HG02840 (cell line): Measurements from ENCODE around the gene PWWP2B.

ENCODE experiments used
- ATAC-seq: cut with Tn5 transposase; IDR thresholded peaks from one replicate; pipeline ENCODE4 v1.9.1; 2021; ENCODE audit warnings: mild to moderate bottlenecking, moderate library complexity, moderate number of reproducible peaks; ENCODE audit not compliant: unreplicated experiment, low FRiP score

PWWP2B gene

DNA sequence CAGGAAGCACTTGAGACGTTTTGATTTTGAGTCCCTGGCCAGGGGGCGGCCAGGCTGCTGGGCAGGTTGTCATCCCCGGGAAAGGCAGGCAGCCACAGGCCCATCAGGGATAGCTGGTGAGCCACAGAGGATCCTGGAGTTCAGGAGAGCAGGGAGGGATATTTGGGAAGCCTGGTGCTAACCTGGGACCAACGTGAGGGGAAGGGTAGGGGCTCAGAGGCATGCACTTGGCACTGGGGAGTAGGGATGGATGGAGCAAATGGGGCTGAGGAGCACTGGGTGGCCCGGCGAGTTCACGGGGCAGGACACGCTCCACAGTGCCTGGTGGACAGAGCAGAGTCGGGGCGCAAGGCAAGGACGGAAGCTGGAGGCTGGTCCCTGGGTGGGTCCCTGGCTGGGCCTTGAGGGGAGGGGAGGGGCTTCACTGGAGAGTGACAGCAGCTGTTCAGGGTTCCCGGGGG is 34.8 kb upstream of the PWWP2B start:
- ATAC-seq, result no peak

DNA sequence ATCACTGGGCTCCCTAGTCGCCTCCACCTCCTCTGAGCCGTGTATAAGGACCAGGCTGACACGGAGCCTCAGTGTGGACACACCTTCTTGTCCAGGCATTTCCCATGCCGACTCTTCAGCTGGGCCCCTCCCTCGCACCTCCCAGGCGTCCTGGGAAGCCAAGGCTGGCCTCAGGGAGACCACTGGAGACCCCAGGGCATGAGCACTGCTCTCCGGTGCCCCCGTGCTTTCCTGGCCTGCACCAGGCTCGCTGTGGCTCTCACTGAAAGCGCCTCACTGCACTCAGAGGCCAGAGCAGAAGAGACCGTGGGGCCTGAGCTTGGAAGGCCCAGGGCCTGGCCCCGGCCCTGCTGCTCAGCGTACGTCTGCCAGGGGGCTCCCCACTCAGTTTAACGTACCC is 33.6 kb upstream of the PWWP2B start:
- ATAC-seq, result no peak

DNA sequence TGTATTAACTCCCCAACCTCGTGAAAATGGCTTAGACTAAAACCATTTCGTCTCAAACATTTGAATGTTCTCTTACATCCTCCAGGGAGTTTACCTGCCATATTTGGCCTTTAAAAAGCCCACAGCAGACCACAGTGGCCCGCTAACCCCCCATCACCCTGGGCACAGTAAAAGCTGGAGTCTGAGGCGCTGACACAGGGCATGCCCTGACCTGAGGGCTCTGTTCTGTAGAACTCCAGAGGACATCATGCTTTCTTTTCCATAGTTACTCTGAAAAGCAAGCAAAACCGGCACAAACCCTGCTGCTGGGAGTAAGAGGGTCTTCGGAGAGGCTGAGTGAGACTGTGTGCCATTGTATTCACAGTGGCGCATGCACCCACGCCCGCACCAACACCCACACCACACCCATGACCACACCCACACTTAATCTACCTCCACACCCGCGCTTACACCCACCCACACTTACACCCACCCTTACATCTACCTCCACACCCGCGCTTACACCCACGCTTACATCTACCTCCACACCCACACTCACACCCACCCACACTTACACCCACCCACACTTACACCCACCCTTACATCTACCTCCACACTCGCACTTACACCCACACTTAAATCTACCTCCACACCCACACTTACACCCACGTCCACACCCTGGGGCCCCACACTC is 32.9 kb upstream of the PWWP2B start:
- ATAC-seq, result no peak

DNA sequence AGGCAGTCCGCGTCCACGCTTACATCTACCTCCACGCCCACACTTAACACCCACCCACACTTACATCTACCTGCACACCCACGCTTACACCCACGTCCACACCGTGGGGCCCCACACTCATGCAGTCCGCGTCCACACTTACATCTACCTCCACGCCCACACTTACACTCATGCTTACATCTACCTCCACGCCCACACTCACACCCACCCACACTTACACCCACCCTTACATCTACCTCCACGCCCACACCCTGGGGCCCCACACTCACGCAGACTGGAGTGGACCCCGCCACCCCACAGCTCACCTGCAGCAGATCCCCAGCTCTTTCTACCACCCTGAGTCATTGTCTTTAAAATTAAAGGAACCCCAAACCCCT is 32.4 kb upstream of the PWWP2B start:
- no peak for ATAC-seq

DNA sequence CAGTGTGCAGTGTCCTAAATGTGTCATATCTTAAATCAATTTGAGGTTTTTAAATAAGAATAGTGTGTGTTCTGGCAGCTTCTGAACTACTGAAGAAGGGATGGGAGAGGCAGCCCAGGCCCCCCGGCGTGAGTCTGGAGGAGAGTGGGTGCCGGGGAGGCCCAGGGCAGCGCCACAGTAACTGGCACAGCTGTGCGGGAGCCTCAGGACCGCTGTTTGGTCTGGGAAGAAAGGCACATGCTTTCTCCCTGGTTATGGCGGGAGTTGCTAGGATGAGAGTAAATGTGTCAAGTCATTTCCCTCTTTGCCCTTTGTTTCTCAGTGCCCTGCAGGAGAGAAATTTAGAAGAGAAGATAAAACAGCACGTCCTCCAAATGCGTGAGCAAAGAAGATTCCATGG is 31.9 kb upstream of the PWWP2B start:
- no peak for ATAC-seq

DNA sequence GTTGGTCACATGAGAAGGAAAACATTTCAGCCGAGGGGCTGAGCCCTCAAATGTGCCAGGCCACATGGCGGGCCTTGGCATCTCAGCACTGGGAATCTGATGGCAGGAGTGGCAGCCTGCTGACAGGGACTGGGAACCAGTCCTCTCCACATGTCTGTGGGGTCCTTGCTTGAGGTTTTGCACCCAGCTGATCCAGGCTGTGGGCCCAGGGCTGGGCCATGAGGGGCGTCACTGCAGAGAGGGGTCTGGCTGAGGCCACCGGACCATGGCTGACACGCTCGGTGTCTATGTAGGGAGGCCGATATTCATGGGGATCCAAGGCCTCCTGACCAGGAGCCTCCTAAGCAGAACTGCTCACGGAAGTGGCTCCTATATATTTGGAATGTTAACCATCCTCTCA is 31.0 kb upstream of the PWWP2B start:
- no peak for ATAC-seq

DNA sequence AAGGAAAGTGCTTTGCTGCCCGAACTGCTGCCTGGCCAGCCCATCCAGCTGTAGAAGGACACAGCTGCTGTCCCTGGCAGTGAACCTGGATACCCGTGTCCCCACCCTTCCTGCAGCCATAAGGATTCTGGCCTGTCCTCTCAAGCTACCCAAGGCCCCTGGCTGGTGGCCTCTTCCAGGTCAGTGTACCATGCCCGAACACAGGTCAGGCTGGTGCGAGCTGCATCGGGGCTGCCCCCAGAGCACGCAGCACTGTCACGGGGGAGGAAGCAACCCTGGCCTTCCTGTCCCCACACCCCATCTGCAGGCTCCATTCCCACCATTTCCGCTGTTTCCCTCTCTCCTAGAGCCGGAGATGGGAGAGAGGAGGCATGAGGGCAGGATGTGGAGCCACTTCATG is 30.5 kb upstream of the PWWP2B start:
- no peak for ATAC-seq

DNA sequence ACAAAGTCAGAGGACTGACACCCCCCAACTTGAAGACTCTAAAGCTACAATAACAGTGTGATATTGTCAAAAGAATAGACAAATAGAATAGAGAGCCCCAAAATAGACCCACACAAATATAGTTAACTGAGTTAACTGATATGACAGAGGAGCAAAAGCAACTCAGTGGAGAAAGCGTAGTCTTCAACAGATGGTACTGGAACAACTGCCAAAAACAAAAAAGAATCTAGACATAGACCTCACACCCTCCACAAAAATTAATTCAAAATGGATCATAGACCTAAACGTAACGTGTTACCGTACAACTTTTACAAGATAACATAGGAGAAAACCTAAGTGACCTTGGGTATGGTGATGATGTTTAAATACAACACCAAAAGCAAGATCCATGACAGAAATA is 28.6 kb upstream of the PWWP2B start:
- no peak for ATAC-seq

DNA sequence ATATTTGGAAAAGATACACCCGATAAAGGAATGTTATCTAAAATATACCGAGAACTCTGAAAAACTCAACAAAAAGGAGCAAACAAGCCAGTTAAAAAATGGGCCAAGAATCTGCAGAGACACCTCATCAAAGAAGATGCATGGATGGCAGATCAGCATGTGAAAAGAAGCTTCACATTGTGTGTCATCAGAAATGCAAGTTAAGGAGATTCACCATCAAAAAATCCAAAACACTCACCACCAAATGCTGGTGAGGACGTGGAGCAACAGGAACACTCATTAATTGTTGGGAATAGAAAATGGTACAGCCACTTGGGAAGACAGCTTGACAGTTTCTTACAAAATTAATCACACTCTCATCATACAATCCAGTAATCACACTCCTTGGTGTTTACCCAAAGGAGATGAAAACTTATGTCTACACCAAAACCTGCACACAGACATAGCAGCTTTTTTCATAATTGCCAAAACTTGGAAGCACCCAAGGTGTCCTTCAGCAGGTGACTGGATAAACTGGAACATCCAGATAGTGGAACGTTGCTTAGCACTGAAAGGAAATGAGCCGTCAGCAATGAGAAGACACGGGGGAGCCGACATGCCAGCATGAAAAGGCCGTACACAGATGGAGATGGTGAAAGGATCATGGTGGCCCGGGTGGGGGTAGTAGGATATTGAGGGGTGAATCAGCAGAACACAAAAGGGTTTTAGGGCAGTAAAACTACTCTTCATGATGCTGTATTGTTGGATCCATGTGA is 27.9 kb upstream of the PWWP2B start:
- no peak for ATAC-seq

DNA sequence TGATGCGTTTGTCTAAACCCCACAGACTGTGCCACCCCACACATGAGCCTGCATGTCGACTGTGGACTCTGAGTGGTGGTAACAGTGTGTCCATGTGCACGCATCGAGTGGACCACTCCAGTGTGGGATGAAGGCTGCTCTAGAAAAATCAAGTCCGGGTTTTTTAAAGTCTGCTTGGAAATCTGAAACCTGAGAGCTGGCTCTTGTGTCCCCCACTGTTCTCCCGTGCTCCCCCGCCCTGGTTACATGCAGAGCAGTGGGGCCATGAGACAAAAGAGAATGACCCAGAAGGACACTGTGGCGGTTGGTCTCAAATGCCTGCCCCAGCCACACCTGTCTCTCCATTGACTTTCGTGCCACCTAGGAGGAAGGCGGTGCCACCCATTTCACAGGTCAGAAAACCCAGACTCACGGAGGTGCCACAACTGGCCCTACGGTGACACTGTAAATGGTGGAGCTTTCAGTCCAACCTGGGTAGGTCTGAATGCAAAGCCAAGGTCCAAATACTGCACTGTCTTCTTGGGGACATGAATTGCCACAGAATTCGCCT is 27.3 kb upstream of the PWWP2B start:
- ATAC-seq, result no peak

DNA sequence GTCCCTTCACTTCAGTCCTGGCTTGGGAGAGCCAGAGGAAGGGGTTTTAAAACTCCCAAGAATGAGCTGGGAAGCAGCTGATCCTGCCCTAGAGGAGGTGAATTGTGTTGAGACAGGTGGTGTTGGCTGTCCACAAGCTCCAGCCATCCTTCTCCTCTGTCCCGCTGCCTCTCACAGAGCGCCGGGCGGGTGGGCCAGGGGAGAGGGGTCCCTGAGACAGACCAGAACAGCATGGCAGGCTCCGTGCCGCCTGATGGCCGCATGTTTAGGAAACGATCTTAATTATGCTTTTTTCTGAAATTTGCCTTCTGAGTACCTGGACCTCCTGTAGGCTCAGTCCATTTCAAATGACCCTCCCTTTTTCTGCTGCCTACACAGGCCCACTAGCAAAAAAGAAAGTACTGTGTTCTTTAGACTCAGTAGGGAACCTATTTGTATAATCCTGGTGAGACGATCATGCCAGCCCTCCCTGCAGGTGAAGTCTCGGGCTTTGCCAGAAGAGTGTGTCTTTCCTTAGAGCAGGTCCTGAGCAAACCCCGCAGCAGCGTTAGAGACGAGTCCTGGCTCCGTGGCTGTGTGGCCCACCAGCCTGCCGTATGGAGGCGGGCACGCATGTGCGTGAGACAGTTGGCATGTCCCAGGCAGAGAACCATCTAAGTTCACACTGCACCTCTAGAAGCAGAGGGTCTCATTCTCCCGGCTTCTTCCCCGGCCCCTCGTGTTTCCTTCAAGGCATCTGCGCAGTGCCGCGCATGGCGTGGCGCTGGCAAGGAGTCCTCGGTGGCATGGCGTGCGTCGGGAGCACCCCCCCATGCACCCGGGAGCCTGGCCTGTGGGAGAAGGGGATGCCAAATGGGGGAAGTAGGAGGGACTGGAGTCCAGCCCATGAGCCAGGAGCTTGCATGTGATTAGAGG is 26.3 kb upstream of the PWWP2B start:
- no peak for ATAC-seq

DNA sequence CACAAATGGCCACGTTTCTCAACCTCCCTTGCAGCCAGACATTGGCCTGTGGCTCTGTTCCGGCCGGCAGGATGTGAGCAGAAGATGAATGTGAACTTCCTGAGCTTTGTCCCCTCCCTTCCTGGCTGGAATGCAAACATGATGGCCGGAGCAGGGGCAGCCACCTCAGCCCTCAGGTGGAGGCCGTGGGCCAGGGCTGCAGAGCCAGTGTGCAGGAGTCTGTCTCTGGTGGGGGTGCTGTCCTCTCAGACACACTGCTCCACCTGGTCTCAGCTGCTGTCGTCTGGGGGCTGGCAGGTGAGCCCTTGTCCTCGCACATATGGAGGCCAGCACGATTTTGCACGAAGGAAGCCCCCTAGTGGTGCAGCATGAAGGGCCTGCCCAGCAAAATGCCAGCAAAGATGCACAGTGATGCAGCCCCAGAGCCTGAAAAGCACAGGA is 25.3 kb upstream of the PWWP2B start:
- no peak for ATAC-seq

DNA sequence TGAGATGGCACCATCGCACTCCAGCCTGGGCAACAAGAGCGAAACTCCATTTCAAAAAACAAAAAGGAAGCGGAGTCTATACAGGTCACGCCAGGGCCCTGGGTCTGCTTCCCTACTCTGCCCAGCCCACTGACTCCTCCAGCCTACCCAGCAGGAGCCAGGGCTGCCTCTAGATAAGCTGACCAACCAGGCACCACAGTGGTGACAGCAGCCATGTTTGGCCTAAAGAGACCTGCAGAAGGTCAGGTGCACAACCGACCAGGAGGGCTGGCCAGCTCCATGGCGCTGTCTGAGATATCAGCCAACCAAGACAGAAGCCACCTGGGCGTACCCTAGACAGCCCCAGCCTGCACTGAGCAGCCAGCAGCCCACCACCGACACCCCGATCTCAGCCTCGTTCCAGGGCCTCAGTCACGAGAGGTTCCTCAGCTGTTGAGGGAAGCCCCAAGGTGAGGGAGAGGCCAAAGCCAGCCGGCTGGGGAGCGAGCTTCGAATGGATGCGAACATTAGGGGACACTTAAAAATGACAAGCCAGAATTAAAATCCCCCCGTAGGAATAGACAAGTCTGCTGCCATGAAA is 24.4 kb upstream of the PWWP2B start:
- ATAC-seq, result no peak

DNA sequence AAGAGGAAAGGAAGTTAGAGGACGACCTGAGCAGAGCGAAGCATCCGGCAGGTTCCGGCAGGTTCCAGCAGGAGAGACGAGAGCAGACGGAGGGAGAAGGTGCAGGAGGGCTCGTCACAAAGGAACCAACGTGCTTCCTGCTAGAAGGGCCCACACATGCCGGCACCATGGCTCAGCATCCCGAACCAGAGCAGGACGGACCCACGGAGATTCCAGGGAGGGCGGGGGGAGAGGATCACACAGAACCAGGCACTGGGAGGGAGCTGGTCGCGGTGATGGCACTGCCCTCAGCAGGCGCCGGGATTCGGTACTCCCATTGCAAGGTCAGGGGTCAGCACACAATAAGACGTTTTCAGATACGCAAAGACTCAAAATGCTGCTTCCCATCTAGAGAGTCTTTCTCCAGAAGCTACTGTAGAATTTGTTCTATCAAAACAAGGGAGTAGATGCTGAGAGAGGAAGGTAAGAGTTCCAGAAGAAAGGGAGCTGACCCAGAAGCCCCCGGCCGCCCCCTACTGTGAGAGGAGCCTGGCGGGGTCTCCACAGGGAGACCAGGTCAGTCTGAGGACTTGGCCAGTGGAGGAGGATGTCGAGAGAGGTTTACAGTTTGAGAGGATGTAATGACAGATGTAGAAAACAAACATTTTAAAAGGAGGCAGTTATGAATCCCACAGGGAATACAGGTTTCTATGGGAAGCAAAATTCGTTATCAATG is 23.6 kb upstream of the PWWP2B start:
- no peak for ATAC-seq

DNA sequence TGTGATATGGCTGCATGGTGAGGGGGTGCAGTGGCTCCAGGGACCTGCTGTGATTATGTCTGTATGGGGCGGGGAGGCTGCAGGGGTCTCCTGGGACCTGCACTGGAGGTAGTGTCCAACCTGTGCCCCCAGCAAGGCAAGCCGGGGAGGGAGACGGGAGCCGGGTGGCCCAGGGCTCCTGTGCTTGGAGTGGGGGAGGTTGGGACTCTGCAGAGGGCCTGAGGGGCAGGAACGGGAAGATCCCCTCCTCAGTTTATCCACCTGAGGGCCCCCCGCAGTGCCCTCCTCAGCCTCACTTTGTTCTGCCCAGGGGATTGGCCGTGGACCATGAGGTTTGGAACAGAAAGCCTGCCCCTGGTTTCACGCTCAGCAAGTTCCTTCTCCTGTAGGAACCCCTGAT is 22.8 kb upstream of the PWWP2B start:
- no peak for ATAC-seq

DNA sequence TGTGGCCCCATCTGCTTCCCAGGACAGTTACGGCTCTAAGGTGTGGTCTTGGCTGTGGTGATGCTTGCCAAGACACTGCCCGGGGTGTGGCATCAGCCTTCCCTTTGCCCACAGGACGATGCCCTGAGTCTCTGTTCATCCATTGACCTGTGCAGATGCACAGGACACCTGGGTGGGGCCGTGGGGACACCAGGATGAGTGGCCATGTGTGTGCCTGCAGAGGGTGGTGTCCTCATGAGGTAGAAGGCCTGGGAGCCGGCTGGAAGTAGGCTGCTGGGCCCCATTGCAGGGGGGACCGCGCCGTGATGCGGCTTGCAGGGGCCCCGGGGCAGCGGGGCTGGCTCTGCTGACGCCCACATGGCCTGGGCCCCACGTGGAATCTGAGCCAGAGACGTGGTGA is 22.4 kb upstream of the PWWP2B start:
- ATAC-seq, result no peak

DNA sequence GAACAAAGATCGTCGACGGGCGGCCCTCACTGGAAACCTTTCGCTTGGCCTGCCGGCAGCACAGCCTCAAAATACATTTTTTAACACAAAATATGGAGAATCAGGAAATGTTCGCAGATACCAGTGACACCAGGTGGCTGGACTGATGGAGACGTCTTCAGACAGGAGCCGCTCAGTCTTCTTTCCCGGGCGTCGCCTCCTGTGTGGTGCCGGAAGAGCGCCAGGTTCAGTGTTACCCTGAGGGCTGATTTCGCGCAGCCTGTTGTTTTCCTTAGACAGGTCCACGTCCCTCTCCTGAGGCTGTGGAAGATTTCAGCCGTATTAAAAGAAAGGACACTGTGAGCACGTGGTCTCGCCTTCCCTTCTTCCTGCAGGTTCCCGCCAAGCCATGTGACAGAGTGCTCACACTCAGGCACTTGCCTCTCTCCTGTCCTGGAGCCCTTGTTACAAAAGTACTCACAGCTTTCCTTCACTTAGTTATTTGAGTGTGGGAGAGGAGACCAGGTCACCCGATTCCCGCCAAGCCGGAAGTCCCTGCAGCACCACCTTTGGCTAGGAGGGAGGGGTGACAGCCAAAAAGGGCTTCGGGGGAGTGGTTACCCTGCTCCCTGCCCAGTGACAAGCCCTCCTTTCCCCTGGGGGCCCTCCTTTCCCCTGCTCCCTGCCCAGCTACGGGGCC is 21.7 kb upstream of the PWWP2B start:
- no peak for ATAC-seq

DNA sequence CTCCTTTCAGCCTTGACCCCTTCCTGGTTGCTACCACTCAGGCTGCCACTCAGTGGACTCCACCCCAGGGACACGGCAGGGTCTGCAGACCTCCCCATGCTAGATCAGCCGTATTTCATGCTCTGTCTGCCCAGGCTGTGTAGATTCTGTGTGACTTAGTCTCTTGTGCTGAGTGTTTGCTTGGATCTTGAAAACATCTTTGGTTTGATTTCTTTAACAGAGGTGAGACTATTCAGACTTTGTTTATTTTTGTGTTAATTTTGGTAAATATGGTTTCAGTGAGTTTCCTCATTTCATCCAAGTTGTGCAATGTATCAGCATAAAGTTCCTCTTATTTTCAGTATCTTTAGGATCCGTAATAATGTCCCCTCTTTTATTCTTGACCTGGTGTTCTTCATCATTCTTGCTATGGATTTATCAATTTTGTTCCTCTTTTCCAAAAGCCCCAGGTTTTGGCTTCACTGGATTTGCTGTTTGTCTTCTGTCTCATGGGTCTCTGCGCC is 21.2 kb upstream of the PWWP2B start:
- no peak for ATAC-seq

DNA sequence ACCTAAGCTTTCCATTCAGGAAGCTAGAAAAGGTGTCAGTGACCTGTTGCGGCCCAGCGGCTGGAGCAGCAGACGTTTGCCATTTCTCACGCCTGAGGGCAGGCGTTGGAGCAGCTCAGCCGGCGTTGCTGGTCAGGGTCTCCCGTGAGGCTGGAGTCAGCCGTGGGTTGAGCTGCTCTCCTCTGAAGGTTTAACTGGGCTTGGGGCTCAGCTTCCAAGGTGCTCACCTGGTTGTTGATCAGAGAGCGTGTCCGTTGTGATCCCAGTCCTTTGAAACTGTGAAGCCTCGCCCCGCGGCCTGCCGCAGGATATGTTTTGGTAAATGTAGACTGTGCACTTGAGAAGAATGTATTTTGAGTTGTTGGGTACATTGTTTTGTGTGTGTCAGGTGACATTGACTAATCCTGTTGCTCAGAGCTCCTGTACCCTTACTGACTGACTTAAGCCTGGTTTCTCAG is 20.6 kb upstream of the PWWP2B start:
- ATAC-seq, result no peak
